Thyroid gland (tissue), 4 donors: ENCODE data around the gene TMEM219.

Source experiments
- POLR2A ChIP-seq, 2 donors: fragments of 450-650 bp; IDR thresholded peaks; one replicate each; pipeline ENCODE4 v1.6.1; 2017; ENCODE audit warnings: antibody characterized with exemption in 2 of 2, mild to moderate bottlenecking in 2 of 2, moderate library complexity in 1 of 2
- TF ChIP-seq, protein P1 (sequence below), 6 experiments: fragments of 200-600 bp in 3 of 6; fragments of 450-650 bp in 3 of 6; sonication (generic) in 3 of 6; IDR thresholded peaks; one replicate each; pipeline ENCODE4 v1.5.1; 2016 to 2019; ENCODE audit warnings: antibody characterized with exemption in 6 of 6, mild to moderate bottlenecking in 2 of 6, inconsistent platforms in 1 of 6, moderate library complexity in 1 of 6

DNA sequence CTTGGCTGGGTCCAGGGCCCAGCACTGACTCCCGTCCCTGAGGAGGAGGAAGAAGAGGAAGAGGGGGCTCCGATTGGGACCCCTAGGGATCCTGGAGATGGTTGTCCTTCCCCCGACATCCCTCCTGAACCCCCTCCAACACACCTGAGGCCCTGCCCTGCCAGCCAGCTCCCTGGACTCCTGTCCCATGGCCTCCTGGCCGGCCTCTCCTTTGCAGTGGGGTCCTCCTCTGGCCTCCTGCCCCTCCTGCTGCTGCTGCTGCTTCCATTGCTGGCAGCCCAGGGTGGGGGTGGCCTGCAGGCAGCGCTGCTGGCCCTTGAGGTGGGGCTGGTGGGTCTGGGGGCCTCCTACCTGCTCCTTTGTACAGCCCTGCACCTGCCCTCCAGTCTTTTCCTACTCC, 25.1 kb downstream of the TMEM219 start:
- TF ChIP-seq, protein P1, sequence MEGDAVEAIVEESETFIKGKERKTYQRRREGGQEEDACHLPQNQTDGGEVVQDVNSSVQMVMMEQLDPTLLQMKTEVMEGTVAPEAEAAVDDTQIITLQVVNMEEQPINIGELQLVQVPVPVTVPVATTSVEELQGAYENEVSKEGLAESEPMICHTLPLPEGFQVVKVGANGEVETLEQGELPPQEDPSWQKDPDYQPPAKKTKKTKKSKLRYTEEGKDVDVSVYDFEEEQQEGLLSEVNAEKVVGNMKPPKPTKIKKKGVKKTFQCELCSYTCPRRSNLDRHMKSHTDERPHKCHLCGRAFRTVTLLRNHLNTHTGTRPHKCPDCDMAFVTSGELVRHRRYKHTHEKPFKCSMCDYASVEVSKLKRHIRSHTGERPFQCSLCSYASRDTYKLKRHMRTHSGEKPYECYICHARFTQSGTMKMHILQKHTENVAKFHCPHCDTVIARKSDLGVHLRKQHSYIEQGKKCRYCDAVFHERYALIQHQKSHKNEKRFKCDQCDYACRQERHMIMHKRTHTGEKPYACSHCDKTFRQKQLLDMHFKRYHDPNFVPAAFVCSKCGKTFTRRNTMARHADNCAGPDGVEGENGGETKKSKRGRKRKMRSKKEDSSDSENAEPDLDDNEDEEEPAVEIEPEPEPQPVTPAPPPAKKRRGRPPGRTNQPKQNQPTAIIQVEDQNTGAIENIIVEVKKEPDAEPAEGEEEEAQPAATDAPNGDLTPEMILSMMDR (IDR thresholded peaks at IDR 0.05) = no peak
- TF ChIP-seq POLR2A (IDR thresholded peaks at IDR 0.05) = no peak
